Midbrain (tissue), 1 donor: ENCODE results near the gene TUBGCP6.
A peak's percentile ranks its signal among the peaks of the same experiment; 100 is the strongest.

Source experiments
- DNase-seq: peaks from one replicate; lab custom pipeline; 2025; lab: John Stamatoyannopoulos, UW

Gene TUBGCP6

DNA sequence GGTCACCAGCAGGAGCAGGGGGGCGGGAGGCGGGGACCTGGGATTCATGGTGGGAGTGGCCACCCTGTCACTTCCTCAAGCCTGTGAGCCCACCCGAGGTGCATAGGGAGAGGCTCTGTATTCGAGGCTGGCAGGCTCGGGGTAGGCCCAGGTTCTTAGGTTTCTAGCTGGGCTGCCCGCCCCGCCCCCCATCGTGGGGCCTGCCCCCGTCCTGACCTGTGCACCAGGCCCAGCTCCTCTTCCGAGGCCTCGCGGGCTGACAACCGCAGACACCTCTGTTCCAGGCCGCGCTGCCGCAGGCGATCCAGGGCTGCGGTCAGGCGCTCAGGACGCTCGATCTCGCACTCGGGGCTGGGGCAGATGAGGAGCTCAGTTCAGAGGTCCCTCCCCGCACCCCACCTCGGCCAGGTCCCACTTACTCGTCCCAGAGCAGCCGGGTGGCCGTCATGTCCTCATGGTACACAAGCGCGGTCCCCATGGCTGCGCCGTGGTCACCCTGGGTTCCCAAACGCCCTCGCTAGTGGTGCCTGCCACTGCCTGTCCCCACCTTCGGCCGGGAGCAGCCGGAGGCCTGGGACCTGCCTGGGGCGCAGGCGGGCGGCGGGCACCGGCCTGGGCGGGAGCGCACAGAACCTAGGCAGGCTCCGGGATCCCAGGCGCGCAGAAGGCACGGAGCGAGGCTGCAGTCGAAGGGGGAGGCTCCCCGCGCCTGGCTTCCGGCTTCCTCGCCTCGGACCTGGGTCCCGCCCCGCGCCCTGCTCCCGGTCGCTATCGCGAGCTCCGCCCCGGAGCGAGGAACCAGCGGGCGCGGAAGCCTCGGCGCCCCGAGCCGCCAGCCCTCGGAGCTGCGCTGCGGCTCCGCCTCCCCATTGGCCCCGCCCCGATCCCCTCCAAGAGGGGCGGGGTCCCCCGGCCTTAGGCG lies 6.0 kb upstream of the TUBGCP6 start, which contains the start of gene HDAC10:
Gene HDAC10, minus strand, starts transcription at position 711 of the 922 bp plus-strand sequence. Its CDS starts 233 bp downstream, at position 478.
- peak; percentile 19 for DNase-seq

DNA sequence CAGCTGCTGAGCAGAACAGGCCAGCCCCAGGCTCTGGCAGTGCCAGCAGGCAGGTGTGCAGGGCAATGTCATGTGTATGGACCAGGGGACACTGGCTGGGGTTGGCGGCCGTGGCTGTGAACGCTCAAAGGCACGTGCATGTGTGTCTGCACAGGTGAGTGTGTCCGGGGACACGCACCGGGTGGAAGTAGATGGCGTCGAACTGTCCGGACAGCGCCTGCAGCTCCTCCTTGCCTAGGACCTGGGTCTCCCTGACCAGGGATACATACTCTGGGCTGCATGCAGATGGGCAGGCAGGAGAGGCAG lies 5.4 kb upstream of the TUBGCP6 start:
- DNase-seq, result no peak

DNA sequence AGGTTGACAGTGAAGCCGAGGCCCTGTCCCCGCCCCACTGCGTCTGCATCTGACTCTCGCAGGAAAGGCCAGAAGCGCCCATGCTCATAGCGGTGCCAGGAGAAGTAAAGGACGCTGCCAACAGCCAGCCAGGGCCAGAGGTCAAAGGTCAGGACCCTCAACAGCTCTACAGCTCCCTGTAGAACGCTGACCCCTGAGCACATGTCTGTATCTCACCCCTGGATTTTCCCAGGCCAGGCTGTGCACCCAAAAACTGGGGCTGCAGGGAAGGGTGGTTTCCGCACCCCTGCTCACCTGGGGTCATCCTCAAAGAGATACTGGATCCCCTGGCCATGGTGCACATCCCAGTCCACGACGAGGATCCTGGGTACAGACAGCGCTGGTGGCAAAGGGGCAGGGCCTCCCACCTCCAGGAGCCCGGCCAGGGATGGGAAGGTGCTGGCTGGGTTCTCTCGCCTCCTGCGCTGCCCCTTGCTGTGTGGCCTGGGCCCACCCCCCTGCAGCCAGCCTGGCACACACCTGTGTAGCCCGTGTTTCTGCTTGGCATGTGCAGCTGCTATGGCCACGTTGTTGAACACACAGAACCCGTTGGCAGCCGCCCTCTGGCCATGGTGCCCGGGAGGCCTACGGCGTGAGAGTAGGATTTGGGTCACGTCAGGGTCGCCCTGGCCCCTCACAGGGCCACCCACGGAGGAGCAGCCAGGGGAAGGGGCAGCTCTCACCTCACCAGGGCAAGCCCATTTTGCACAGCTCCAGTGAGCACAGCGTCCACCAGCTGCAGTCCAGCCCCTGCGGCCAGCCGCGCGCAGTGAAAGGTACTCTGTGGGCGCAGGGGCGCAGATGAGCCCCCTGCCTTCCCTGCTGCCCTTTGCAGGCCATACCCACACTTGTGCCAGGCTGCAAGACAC lies 4.8 kb upstream of the TUBGCP6 start:
- DNase-seq, result no peak

DNA sequence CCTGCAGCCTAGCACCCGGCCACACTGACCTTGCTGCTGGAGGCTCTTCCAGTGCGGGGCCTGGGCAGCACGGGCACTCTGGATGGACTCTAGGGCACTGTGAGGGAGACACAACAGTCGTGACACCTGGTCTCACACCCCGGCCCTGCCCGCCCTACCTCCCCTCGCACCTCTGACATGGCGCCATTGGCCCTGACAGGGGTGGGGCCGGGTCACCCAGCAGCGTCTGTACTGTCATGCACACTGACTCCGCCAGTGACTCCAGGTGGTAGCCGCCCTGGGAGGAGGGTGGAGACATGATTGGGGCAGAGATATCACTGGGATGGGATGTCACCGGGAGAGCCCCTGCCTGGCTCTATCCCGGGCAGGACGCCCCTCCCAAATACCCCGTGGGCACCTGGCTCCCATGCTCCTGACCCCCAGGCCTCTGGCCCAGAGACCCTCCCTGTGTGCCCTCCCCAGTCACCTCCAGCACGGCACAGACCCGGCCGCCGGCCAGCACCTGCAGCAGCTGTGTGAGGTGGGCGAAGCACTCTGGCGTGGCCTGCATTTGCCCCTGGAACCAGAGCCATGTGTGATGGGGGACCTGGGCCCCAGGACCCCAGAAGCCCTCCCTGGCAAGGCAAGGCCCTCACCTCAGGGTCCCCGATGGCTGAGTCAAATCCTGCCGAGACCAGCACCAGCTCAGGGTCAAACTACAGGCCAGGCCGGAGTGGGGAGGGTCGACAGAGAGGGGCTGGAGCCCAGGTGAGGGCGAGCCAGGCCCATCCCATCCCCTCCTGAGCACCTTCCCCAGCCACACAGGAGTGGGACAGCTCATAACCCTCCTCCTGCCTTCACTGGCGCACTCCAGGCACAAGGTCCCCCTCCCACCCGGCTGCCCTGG lies 3.6 kb upstream of the TUBGCP6 start:
- DNase-seq, result no peak

DNA sequence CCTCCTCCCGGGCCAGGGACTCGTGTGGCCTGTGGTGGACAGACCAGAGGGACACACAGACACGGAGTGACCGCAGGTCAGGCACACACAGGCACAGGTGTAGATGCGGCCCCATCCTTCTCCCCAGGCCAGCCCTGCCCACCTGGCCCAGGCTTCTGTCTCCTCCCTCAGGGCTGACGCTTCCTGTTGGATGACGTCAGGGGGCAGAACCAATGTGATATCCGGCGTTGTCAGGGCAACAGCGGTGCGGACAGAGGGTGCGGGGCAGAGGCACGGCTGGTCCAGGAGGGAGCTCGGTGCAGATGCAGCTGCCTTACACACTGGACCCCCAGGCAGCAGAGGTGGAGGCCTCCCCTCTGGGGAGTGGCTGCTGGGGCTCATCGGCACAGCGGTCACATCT lies 2.9 kb upstream of the TUBGCP6 start:
- DNase-seq, result no peak

DNA sequence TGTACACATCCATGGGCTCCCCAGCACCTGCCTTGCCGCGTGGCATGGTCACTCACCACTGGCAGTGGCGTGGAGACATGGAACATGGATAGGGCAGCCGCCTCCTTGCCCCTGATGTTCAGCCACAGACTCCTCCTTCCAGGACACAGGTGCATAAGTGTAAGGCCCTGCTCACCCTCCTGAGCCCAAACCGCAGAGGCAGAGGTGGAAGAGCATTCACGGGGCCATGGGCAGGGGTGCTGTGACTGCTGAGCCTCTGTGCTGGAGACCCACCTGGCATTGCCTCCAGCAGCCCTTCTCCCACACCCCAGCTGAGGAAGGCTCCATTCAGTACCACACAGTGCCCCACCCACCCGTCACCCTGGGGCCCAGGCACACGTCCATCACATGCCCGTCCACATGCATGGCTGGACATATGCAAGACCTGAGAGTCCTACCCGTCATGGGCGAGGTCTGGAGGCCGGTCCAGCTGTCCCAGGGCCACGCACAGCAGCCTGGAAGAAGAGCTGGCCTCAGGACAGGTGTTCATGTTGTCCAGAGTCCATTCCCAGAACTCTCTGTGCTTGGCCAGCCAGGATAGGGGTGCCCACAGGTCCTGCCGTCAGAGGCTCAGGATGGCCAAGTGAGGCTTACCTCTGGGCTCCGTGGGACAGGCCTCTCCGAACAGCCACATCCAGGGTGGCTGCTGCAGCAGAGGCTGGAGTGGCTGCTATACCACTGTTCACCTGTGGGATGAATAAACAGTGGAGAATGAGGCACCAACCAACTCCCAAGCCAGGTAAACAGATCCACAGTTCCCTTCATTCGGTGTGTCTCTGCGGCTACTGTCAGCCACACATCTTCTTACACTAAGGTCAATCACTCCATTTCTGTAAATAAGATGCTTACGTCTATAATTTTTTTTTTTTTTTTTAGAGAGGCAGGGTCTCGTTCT lies 1.7 kb upstream of the TUBGCP6 start:
- no peak for DNase-seq

DNA sequence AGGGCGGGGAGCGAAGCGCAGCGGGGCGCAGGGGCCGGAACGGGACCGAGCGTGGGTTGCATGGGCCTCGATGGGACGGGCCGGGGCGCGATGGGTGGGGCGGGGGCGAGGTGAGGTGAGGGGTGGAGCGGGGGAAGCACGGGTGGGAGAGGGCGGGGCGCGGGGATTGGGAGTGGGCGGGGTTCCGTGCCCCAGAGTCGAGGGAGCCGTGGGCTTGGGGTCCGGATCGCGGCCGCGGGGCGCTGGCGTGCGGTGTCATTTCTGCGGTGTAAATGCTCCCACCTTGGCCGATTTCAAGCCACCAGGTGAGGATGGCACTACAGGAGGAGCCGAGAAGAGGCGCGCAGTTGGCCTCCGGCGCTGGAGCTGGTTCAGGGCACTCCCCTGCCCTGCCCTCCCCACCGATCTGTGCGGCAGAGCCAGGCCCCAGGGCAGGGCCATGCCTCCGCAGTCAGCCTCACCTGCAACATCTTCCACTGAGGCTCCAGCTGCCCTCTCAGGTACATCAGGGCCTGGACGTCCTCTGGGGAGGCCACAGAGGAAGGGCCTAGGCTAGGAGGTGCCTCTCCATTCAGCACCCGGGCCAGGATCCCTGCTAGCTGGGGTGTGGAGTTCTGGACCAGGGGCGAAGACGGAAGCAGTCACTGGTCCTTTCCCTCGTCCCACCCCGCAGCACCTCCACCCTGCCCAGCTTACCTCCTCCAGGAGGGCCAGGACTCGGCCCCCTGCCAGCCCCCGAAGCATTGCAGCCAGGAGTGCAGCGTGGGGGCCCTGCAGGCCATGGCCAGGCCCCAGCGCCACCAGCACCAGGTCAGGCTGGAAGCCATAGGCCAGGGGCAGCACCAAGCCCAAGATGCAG lies 620 bp upstream of the TUBGCP6 start:
- DNase-seq, result no peak

DNA sequence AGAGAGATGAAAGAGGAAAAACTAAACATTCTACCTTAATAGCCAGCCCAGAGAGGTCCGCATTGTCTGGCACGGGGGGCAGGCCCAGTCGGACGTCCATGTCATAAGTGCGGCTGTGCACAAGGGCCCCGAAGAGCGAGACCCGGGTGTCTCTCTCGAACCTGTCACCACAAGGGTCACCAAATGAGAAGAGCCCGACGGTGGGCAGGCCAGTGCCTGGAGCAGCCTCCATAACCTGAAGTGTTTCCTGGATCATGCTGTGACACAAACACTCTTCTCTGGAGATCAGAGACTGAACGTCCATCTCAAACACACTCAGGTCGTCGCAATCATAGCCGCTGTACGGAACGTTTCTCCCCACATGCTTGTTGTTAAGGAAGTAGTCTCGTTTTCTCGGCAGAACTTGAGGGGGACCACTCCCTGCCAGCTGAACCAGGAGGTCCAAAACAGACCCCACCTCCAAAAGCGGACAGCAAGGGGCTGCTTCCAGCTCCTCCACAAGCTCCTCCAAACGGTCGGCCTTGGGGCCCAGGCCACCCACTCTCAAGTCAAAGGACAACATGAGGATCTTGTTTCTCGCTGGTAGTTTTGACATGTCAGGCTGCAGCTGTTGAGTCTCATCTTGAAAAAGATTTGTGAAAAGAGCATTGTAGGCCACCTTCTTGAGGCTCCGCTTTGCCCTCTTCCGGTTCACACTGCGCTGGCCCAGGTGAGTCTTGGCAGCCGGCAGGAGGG lies 971 bp downstream of the TUBGCP6 start:
- no peak for DNase-seq

DNA sequence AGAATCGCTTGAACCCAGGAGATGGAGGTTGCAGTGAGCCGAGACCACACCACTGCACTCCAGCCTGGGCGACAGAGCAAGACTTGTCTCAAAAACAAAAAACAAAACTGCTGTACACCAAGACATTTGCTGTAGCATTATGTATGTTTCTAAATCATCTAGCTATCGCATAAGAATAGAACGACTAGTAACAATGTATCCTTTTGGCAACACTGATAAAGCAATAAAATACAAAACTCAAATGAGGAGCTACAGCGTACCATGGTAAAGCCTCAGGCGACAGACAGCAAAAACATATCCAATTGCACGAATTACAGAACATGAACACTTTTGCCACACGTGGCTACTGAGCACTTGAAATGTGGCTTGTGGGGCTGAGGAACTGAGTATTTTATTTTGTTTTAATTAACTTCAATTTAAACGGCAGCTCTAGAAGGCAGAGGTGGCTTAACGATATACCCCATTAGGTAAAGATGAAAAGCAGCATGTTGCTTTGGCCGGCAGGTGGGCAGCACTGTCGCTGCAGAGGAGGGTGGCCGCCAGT lies 2.3 kb downstream of the TUBGCP6 start:
- DNase-seq, result no peak

DNA sequence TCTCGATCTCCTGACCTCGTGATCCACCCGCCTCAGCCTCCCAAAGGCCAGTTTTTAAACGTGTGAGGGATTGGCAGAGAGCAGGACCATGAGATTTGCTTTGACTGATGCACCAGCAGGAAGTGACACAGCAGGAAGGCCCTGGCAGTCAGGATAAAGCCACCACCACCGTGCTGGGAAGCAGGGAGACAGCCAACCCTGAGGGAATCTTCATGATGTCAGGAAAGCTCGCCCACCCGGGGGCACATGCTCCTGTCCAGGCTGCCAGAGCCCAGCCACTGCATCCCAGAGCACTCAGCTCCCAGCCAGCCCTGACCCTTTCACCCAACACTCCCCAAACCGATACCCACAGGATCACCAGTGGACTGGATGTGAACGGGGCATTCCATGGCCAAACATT lies 6.1 kb downstream of the TUBGCP6 start:
- DNase-seq, result no peak

DNA sequence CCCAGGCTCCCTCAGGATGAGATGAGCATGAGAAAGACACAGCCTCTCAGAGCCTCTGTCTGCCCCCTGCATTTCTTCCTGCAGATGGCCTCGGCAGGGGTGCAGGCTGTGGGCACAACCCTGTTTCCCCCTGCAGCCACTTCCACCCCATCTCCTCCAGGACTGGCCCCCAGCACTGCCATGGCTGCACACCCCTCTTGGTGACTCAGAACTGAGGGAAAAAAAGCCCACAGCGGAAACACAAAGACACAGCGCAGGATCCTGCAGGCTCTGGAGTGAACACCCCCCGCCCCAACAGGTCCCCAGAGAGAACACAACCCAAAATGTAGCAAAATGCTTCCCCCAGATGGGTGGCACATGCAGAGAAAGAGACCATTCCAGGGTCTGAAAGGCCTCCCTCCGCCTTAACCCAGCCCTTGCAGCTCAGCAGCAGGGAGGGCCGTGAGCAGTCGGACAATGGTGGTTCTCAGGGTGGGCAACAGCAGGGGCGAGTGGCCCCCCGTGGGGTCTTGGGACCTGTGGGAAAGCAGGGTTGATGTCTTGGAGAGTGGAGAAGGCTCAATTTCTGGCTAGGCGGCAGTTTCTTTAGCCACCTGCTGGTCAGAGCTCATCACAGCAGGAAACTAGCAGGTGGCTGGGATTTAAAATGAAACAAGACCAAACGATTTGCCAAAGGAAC lies 8.0 kb downstream of the TUBGCP6 start:
- no peak for DNase-seq

DNA sequence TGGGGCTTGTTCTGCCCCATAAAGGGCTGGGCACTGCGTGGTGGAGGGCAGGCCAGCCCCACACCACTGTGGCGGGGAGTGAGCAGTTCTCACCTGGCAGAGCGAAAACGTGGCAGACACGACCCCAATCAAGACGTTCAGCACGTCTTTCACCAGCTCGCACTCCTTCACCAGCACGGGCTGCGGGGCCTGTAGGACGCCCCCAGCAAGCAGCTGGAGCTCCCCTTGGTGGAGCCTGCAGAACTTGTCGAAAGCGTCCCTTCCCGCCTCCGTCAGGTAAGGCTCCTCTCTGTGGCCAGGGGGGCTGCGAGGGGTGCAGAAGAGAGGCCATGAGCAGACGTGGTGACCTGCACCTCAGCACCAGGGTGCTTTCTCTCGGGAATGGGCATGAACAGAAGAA lies 11.6 kb downstream of the TUBGCP6 start:
- no peak for DNase-seq

DNA sequence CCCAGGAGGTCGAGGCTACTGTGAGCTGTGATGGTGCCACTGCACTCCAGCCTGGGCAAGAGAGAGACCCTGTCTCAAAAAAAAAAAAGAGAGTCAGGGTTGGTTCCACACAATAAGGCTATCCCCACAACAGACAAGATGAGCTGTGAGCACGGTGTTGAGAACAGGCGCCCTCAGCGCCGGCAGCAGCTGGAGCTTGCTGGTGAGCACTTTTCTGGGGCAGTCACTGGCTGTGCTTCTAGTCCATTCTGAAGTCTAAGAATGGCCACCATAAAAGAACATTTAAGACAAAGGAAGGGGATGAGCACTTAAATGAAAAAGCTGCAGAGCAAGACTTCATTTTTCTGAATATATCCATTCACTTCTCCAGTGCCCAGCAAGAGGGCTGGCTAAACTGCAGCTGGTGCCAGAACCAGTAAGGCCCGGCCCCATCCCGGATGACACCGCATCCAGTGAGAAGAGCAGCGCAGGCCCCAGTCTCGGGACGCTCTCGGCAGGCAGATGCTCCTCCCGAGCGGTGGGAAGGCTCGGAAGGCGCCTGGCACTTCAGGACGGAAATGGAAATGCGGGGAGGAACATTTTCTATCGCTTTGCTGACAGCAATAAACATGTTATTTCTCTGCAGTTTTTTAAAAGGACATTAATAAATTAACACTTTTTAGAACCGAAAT lies 12.2 kb downstream of the TUBGCP6 start:
- DNase-seq, result no peak

DNA sequence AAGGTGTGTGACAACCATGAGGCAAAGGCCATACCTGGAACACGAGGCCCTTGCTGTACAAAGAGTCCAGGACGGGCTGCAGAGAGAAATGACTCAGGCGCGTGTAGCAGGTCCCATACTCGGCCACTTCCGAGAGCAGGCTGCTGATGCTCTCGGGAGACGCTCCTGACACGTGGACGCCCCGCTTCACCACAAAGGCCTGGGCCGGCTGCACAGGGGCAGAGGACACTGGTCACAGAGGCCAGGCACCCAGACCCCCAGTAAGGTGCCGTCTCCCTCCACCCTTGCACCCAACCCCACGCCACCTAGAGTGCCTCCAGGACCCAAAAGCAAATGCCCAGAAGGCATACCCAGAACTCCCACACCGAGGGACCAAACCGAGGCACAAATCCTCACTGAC lies 15.5 kb downstream of the TUBGCP6 start:
- no peak for DNase-seq

DNA sequence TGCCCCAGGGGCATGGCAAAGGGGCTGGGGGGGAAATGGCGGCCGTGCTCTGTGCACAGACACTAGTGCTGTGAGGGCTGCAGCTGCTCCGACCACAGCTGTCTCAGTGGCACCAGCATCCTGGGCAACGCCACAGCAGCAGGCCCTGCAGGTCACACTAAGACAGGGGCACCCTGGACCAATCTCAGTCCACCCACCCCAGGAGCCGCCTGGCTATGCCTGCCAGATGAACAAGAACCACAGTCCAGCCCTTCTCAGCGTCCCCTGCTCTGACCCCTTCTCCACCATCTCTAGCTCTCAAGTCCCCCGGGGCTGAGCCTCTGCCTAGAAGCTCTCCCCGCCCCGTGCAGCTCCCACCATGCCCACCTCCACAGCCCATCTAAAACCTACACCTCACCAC lies 16.5 kb downstream of the TUBGCP6 start:
- DNase-seq, result no peak

DNA sequence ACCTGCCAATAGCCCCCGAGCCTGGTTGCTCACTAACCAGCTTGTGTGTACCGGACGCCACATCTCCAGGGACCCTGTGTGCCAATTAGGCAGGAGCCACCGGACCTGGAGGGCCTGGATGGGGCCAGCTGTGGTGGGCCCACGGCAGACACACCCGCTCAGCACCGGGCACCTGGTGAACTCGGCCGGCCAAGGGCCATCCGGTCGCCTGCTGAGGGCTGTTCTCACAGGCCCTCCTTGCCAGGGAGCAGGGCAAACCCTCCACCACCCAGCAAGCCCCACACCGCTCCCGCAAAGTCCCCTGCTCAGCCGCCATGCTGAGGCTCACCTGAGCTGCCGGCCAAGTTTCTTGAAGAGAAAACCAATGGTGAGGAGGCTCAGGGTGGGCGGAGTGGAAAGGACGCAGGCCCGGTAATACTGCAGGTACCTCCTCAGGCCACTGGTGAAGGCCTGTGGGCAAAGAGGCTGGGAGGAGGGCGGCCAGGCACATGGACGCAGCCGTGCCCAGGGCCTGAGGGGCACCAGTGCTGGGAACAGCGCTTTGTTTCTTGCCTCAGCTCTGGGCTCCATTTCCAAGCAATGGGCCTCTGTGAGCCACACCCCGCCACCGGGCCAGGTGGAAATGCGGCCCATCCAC lies 17.1 kb downstream of the TUBGCP6 start:
- DNase-seq, result no peak

DNA sequence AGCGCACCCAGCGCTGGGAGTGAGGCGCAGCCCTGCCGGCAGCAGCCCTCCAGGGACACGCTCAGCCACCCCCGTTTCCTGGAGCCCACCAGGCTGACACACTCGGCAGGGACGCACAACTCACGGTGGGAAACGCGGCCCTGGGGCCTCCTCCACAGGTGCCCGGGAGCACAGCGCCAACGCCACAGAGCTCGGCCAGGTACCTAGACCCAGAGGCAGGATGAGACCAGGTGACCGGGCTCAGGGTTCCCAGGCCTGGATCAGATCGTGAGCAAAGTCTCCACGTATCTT lies 18.0 kb downstream of the TUBGCP6 start:
- no peak for DNase-seq
